Stimulated activated CD8-positive, alpha-beta memory T cell treated with anti-CD3 and anti-CD28 coated beads, Interleukin-15, amount 100 ng/mL, for 48 hours (primary cell): ENCODE measurements around the gene RHOJ.
"Not testable (repeated sequence)": the region's sequence is repeated elsewhere in the genome, so short reads cannot be mapped to it uniquely, and the experiment has no call there.

Experiments used
- DNase-seq, 2 donors: peaks; one replicate each; pipeline ENCODE4 v3.0.0-alpha.2; 2020; ENCODE audit warnings: low read depth in 2 of 2

Gene RHOJ

GRCh38 chr14:63204407-63205043 lies at the start of gene RHOJ:
Gene RHOJ, plus strand, starts transcription at chr14:63204443. Its CDS starts 427 bp downstream, at chr14:63204870.
- no peak for DNase-seq

GRCh38 chr14:63155511-63156185 lies 48.6 kb upstream of the RHOJ start:
- no peak for DNase-seq

- DNase-seq = no peak
These were observed 47.0 kb upstream of the RHOJ start for GRCh38 chr14:63157195-63157594.

DNA sequence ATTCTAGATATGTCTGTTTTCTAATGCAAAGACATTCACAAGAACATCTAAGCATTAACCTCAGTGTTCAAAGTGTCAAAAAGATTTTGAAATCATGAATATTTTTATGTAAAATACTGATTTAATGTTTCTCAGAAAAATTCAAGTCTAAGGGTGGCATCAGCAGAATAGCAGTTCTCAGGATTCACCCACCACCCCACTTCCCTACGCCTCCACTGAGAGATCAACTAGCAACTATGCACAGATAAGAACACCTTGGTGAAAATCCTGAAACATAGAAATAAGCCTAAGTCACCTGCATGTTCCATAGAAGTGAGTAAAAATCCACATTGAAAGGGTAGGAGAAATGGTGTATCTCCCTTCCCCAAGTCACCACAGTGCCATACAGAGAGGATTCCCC lies 40.9 kb upstream of the RHOJ start:
- DNase-seq = no peak

DNA sequence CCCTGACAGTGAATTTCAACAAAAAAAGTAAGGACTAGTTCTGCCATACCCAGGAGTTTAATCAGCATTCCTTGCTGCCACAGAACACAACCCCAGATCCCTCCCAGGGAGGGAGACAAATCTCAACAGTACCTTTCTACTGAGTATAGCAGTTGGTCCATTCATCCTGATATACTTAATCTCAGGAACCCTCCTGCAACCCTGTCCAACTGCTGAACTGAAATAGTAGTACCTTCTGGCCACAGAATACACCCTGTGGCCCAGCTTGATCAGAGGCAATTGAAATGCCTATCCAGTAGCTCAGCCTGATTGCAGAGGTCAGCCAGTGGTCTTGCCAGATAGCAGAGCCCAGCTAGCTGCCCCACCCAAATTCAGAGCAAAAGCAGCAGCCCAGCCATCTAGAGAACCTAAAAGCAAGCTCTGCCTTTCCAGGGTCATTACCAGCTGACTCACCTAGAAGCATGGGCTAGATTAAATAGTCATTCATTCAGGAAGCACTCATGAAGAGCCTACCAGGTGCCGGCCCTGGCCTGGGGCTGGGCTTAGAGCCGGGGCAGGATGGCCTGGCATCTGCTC lies 40.0 kb upstream of the RHOJ start:
- no peak for DNase-seq

- not testable (repeated sequence) for DNase-seq
These were observed 39.0 kb upstream of the RHOJ start for GRCh38 chr14:63165267-63165666.

DNA sequence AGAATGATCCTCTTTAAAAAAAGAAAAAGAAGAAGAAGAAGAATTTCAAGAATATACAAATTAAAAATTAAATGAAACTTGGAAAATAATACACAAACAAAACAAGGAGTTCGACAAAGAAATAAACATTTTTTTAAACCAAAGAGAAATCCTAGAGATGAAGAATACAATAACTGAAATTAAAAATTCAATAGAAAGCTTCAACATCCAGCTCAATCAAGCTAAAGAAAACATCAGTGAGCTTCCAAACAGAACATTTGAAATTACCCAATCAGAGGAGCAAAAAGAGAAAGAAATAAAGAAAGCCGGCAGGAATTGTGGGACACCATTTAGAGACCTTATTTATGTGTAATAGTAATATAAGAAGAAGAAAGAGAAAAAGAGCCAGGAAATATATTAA lies 37.2 kb upstream of the RHOJ start:
- no peak for DNase-seq

- no peak for DNase-seq
These were observed 29.5 kb upstream of the RHOJ start for GRCh38 chr14:63174760-63175191.

DNA sequence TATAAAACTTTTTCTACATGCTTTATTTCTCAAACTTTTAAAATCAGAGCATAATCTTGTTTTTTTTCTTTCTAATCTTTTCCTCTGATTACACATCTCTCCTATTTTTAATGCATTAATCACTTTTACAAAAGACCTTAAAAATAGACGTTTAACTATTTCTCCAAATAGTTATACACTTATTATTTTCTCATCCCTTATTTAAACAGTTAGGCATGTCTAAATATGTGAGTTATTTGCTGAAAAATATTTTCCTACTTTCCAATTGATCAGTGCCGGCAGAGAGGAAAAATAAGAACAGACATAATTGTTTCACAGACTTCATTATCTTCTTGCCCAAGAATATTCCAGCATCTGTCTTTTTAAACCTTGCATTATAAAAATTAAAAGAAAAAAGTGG lies 28.7 kb upstream of the RHOJ start:
- DNase-seq = no peak

GRCh38 chr14:63178912-63179311 lies 25.3 kb upstream of the RHOJ start:
- no peak for DNase-seq

- DNase-seq = no peak
These were observed 24.9 kb upstream of the RHOJ start for GRCh38 chr14:63179383-63179782.

GRCh38 chr14:63180011-63180410 lies 24.2 kb upstream of the RHOJ start:
- DNase-seq = no peak

DNA sequence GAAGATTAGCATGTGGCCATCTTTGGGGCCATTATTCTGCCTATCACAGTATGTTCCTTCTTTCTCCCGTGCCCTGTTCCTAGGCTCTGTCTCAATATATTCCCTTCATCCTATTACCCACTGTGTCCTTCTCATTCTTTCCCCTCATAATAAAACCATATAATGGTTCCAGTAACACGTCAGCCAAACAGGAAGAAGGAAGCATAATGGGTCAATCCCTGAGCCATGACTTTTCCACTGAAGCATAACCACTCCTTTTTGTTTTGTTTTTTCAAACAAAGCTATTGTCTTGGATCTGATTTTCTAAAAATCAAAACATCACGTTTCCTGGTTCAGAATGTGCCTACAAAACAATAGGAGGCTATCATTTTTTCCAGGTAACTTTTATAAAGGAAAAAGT lies 21.3 kb upstream of the RHOJ start:
- no peak for DNase-seq

DNA sequence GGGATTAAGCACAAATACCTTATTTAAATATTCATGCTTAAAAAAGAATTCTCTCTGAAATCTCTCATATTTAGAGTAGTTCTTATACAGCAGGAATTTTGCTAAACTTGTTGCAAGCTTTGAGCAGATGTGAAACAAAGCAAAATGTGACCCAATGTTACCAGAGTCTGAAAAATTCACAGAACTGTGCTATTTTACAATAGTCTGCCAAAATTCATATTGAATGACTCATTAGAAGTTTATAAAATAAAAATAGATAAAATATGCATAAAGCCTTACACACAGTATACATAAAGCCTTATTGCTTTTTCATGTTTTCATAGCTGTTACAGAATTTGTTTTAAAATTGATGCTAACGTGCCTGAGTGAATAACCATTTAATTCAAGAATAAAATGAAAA lies 17.8 kb upstream of the RHOJ start:
- no peak for DNase-seq

DNA sequence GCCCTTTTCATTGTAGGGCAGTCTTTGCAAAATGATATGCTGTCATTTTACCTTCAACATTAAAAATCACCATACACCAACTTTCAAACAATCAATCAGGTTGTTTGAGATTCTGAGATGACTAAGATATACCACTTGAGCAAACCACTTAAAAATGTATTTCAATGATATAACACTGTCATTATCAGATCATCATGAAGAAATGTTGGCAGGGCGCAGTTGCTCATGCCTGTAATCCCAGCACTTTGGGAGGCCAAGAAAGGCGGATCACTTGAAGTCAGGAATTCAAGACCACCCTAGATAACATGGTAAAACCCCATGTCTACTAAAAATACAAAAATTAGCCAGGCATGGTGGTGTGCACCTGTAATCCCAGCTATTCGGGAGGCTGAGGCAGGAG lies 13.0 kb upstream of the RHOJ start:
- no peak for DNase-seq

GRCh38 chr14:63192085-63192484 lies 12.2 kb upstream of the RHOJ start:
- DNase-seq = no peak

DNA sequence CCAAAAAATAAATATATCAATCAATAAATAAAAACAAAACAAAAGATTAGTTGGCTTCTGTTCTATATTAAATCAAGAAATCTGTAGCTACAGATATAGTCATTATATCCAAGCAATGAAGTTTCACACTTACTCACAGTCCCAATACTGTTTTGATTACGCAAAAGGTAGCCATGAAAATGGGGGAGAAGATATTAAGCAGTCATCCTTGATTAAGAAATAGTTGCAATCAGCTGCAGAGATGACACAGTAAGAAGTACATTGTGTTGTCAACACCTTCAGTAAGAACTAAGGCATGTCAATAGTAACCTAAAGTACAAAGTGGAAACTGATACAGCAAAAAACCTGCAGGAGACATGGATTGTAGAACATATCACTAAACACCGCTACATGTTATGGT lies 11.0 kb upstream of the RHOJ start:
- DNase-seq = no peak

DNA sequence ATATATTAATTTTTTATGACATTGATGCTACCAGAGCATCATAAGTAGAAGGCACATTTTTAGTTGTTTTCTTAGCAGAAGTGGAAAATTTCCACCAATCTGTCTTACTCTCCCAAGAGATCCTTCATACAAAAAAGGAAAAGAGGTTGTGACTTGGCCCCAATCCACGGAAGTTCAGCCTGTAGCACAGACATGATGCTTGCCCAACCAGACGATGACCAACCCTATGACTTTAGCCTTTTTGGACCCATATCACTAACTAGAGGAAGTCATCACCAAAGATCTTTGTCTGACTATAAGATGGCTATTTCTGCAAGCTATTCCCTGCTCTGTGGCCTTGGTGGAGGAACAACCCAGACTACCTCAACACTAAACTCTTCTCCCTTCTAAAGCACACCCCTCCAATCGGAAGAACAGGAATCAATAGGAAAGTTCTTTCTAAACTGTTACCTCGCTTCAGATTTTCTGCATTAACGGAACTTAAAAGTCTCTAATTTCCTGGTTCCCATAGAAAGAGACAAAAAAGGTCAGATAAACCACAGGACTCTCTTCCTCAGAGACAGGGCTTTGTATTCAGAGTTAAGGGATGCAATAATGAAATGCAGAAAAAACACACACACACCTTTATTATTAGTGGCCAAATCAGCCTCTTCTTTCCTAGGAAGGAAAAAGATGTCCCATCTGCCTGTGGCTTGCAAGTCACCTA lies 4.1 kb upstream of the RHOJ start:
- DNase-seq = no peak

DNA sequence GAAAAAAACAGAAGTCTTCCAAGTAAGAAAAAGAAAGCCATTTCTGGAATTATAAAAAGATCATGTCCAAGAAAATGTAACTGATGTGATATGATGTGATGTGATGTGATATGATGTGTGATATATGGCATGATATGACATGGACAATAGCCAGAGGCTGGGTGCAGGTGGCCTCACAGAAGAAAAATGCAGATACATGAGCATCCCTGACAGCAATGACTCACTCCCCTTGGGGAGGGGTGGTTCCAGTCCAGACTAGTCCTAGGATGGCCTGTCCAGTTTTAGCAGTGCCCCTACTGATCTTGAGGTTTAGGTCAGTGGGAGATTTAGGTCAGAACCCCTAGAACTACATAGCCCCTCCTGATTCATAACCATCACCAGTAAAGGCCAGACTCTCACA lies 3.5 kb upstream of the RHOJ start:
- no peak for DNase-seq

DNA sequence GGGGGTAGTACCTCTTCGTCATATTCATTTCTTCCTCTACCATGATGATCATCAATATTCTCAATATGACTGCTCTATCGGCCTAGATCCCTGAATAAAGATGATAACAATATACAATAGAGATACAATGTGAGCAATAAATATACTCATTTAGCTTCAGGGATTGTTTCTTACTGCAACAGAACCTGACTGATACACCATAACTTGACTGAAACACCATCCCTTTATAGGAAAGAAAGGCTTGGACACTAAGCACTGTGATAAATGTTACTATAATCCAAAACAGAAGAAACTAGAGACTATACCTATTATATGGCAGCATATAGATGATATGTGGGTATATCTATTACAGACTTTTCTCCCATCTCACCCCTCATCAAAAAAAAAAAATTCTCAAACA lies 1.2 kb upstream of the RHOJ start:
- no peak for DNase-seq

DNA sequence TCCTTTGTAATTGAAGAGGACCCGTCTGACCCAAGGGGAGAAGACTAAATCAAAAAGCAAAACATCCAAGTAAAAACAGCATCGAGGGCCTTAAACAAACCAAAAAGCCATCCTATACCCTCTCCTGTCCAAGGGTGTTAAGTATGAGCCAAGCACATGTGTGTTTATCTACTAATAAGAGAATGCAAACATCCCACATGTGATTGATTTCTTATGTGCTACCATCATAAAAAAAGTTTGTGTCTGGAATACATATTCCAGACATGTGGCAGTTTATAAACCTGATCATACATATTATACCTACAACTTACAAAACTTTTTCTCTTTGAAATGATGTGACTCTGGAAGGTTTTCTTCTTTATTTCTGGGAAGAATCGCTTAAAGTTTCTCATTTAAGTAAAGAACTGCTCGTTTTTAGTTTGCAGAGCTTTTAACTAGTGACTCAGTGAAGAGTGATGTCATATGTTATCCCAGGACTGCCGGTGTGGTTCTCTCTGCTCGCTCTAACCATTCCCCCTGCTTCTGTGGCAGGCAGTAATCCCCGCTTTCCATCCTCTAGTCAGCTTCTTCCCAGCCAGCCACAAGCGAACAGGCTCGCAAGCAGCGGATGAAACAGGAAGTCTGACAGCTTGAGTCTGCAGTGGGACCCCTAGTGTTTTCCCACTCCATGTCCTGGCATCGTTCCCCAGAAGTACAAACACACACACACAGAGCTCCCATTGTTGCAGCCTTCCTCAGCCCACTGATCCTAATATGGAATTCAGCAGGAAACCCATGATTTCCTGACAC lies 431 bp upstream of the RHOJ start:
- DNase-seq = no peak

DNA sequence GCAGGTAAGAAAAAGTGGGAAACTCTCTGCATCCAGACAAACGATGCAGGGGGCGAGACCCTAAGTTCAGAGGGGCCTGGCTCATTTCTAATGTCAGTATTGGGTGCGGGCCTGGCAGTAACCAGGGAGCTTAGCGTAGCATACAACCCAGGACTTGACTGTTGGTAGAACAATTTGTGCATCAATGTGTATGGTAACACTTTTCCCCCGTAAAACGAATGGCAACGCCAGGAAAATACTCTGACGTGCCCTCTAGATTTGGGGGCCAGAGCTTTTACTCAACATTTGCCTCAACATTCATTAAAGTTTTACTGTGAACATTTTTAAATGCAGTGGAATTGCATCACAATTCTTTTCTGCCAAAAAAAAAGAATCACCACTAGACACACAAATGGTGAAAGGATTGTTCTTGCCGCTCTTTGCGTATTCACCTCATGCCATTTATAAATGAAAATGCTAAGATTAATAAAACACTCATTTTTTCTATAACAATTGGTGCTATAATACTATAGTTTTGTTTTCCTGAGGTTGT lies 867 bp downstream of the RHOJ start:
- DNase-seq = no peak
